HepG2 (cell line): Measurements from ENCODE around the gene MAP1LC3A. TPM values are rescaled to one million over a fixed set of nuclear protein-coding genes. Genes with fewer than 3 reads are reported as not detected.

Experiments used
- AGO1 ChIP-seq: fragments of 200-400 bp; formaldehyde crosslinking; IDR thresholded peaks from 2 replicates; pipeline ENCODE4 v1.6.1; 2017; ENCODE audit warnings: mild to moderate bottlenecking, low read depth, low read length, moderate library complexity; ENCODE audit not compliant: poor library complexity, severe bottlenecking
- BCL6 ChIP-seq: IDR thresholded peaks from 2 replicates; pipeline ENCODE4 v1.6.1; 2016; ENCODE audit warnings: missing genetic modification reagents, missing compliant biosample characterization
- CCAR2 ChIP-seq: fragments of 200-400 bp; formaldehyde crosslinking; optimal IDR thresholded peaks from 2 replicates; pipeline ENCODE3; 2018; ENCODE audit warnings: low read depth, mild to moderate bottlenecking, low read length, moderate library complexity
- CHCHD3 ChIP-seq: sonication (generic); formaldehyde crosslinking; IDR thresholded peaks from 2 replicates; pipeline ENCODE4 v1.8.0; 2022; ENCODE audit warnings: mild to moderate bottlenecking, missing genetic modification reagents, moderate library complexity
- CREM ChIP-seq, 2 experiments: sonication (generic) in 1 of 2; formaldehyde crosslinking in 1 of 2; IDR thresholded peaks; 2 replicates each; pipeline versions ENCODE4 v1.4.0 to v1.6.1; 2016 to 2020; ENCODE audit warnings: antibody characterized with exemption in 1 of 2, mild to moderate bottlenecking in 1 of 2, missing genetic modification reagents in 1 of 2
- E2F5 ChIP-seq: sonication (generic); formaldehyde crosslinking; conservative IDR thresholded peaks from 2 replicates; pipeline ENCODE4 v1.4.0; 2020; ENCODE audit warnings: missing genetic modification reagents
- HOXA7 ChIP-seq: sonication (generic); formaldehyde crosslinking; IDR thresholded peaks from 2 replicates; pipeline ENCODE4 v1.8.1; 2022; ENCODE audit warnings: mild to moderate bottlenecking, missing genetic modification reagents, moderate library complexity
- IRF9 ChIP-seq: sonication (generic); formaldehyde crosslinking; IDR thresholded peaks from 2 replicates; pipeline ENCODE4 v1.8.0; 2022; ENCODE audit warnings: missing genetic modification reagents, mild to moderate bottlenecking, borderline replicate concordance
- KLF11 ChIP-seq: IDR thresholded peaks from 2 replicates; pipeline ENCODE4 v1.6.1; 2016; ENCODE audit warnings: missing compliant biosample characterization
- KLF13 ChIP-seq: sonication (generic); formaldehyde crosslinking; IDR thresholded peaks from 2 replicates; pipeline ENCODE4 v1.4.0; 2020; ENCODE audit warnings: mild to moderate bottlenecking, missing genetic modification reagents
- NFYB ChIP-seq: sonication (generic); formaldehyde crosslinking; IDR thresholded peaks from 2 replicates; pipeline ENCODE4 v1.4.0; 2020; ENCODE audit warnings: missing genetic modification reagents
- RARA ChIP-seq: IDR thresholded peaks from 2 replicates; pipeline ENCODE4 v1.6.1; 2016; ENCODE audit warnings: missing genetic modification reagents, missing compliant biosample characterization
- STAT5B ChIP-seq: sonication (generic); formaldehyde crosslinking; IDR thresholded peaks from 2 replicates; pipeline ENCODE4 v1.4.0; 2020; ENCODE audit warnings: missing genetic modification reagents
- ZMYM2 ChIP-seq: sonication (generic); formaldehyde crosslinking; IDR thresholded peaks from 2 replicates; pipeline ENCODE4 v1.8.0; 2022; ENCODE audit warnings: mild to moderate bottlenecking, missing genetic modification reagents
- ZMYM4 ChIP-seq: sonication (generic); formaldehyde crosslinking; IDR thresholded peaks from 2 replicates; pipeline ENCODE4 v1.8.1; 2023; ENCODE audit warnings: mild to moderate bottlenecking, missing genetic modification reagents
- ZNF20 ChIP-seq: sonication (generic); formaldehyde crosslinking; IDR thresholded peaks from 2 replicates; pipeline ENCODE4 v1.4.0; 2020; ENCODE audit warnings: mild to moderate bottlenecking, moderate library complexity, missing genetic modification reagents
- ZNF280B ChIP-seq: sonication (generic); formaldehyde crosslinking; IDR thresholded peaks from 2 replicates; pipeline ENCODE4 v1.5.0; 2020; ENCODE audit warnings: missing genetic modification reagents, mild to moderate bottlenecking, borderline replicate concordance
- ZNF331 ChIP-seq: sonication (generic); formaldehyde crosslinking; IDR thresholded peaks from 2 replicates; pipeline ENCODE4 v1.4.0; 2020; ENCODE audit warnings: missing genetic modification reagents
- ZNF496 ChIP-seq: sonication (generic); formaldehyde crosslinking; IDR thresholded peaks from 2 replicates; pipeline ENCODE4 v1.8.1; 2023; ENCODE audit warnings: mild to moderate bottlenecking, moderate library complexity, missing genetic modification reagents; ENCODE audit not compliant: insufficient replicate concordance
- ZNF687 ChIP-seq: sonication (generic); formaldehyde crosslinking; IDR thresholded peaks from 2 replicates; pipeline ENCODE4 v1.5.1; 2020; ENCODE audit warnings: mild to moderate bottlenecking, missing genetic modification reagents, moderate library complexity
- ZNF7 ChIP-seq: IDR thresholded peaks from 2 replicates; pipeline ENCODE4 v1.6.1; 2016; ENCODE audit warnings: missing biosample characterization, missing genetic modification reagents
- ZNF780A ChIP-seq: sonication (generic); formaldehyde crosslinking; IDR thresholded peaks from 2 replicates; pipeline ENCODE4 v1.8.0; 2022; ENCODE audit warnings: mild to moderate bottlenecking, missing genetic modification reagents, moderate library complexity
- polyA plus RNA-seq, 8 experiments: library from polyadenylated mRNA; depleted of rRNA in 3 of 8; stranded (reverse) in 7 of 8; unstranded in 1 of 8; fragments of >200 nt; fragmentation: Illumina TruSeq in 4 of 8; extraction: Trizol in 4 of 8; gene quantifications; 2 replicates each; pipeline versions ENCODE4 v1.2.1 to v1.2.3, GENCODE V29; 2011 to 2016; ENCODE audit warnings: low read depth in 4 of 8, missing spikeins in 1 of 8, mixed read lengths in 1 of 8; ENCODE audit not compliant: insufficient read depth in 1 of 8
- total RNA-seq, 5 experiments: library from RNA; depleted of rRNA; stranded (reverse); fragments of >200 nt; fragmentation: Illumina TruSeq; extraction: Trizol; gene quantifications; 2 replicates each; pipeline ENCODE4 v1.2.3, GENCODE V29; 2016; ENCODE audit warnings: low read depth in 1 of 5

The MAP1LC3A gene
- total and polyA plus RNA-seq, 2 of the 13 experiments (the other 11 are each of a cell fraction or from before 2014, with no cell fraction given), result not detected

- TF ChIP-seq ZNF687 (CRISPR knock-in tag) (peak; percentile 95), AGO1 (peak; percentile 89), CHCHD3 (CRISPR knock-in tag) (no peak), HOXA7 (CRISPR knock-in tag) (no peak), ZNF780A (CRISPR knock-in tag) (no peak), ZNF496 (CRISPR knock-in tag) (no peak), ZNF331 (CRISPR knock-in tag) (peak; percentile 78), KLF13 (CRISPR knock-in tag) (no peak; the same call in 1 of the 2 replicates), STAT5B (peak; percentile 85; the same call in 1 of the 2 replicates), NFYB (peak; percentile 99), ZNF7 (peak; percentile 35; the same call in 1 of the 2 replicates), CREM (IDR thresholded peaks at IDR 0.05) (peak; percentile 49), CREM (CRISPR knock-in tag; IDR thresholded peaks at IDR 0.05) (0 out of 2 replicates have a peak, but pooled peaks have one; percentile 29), RARA (CRISPR knock-in tag) (peak; percentile 67; the same call in 1 of the 2 replicates), E2F5 (CRISPR knock-in tag) (no peak; the same call in 1 of the 2 replicates), KLF11 (CRISPR knock-in tag) (peak; percentile 96), CCAR2 (no peak), BCL6 (CRISPR knock-in tag) (peak; percentile 85), ZMYM4 (CRISPR knock-in tag) (peak; percentile 87), ZNF280B (CRISPR knock-in tag) (no peak; the same call in 1 of the 2 replicates), IRF9 (no peak; the same call in 1 of the 2 replicates), ZMYM2 (CRISPR knock-in tag) (no peak; the same call in 1 of the 2 replicates), ZNF20 (CRISPR knock-in tag) (peak; percentile 52; the same call in 1 of the 2 replicates)
Observed at GRCh38 chr20:34516247-34517113, 42.0 kb upstream of the MAP1LC3A start, which contains the start of gene DYNLRB1 (continued).
